Heart left ventricle (tissue), 13 donors: ENCODE measurements around the gene ZFPM1.

Source experiments
- POLR2A ChIP-seq, 2 donors: fragments of 450-650 bp; IDR thresholded peaks; one replicate each; pipeline ENCODE4 v1.6.1; 2017; ENCODE audit warnings: antibody characterized with exemption in 2 of 2, mild to moderate bottlenecking in 2 of 2, moderate library complexity in 2 of 2
- TF ChIP-seq, protein P1 (sequence below), 12 donors: fragments of 200-600 bp; sonication (generic) in 4 of 12; IDR thresholded peaks; one replicate each; pipeline versions ENCODE4 v1.5.0 to v1.8.0; 2018 to 2022; ENCODE audit warnings: antibody characterized with exemption in 12 of 12, mild to moderate bottlenecking in 5 of 12
- donor health status: ischemic (EF 13 %, LVEDD 7.1; RV severe dilation, severe dysfunction).
- donor health status: DM: no; HTN: yes; CAD: no.
- donor health status: DM: no; HTN: no; CAD: no.
- donor health status: ischemic (EF 25% LVEDD 6.9; RV normal size, moderate dysfunction).
- donor health status: ischemic (EF 25% LVEDD 5.7; RV mildly dilated, moderate dysfunction).
- donor health status: ischemic (EF 35%, LVEDD 5.7; RV mildly dilated, moderate dysfunction).
- donor health status: nonischemic (EF 11% LVEDD 7.7; RV severe dilation, severe dysfunction).
- donor health status: DM: yes; HTN: yes; CAD: no.
- donor health status: PGD.
- donor health status: ischemic (EF 29% LVEDD 5.4; RV normal size, mild dysfunction).
- donor health status: nonischemic (EF 23%, LVEDD 6.1; RV moderate dilation, normal function).

- TF ChIP-seq, protein P1, sequence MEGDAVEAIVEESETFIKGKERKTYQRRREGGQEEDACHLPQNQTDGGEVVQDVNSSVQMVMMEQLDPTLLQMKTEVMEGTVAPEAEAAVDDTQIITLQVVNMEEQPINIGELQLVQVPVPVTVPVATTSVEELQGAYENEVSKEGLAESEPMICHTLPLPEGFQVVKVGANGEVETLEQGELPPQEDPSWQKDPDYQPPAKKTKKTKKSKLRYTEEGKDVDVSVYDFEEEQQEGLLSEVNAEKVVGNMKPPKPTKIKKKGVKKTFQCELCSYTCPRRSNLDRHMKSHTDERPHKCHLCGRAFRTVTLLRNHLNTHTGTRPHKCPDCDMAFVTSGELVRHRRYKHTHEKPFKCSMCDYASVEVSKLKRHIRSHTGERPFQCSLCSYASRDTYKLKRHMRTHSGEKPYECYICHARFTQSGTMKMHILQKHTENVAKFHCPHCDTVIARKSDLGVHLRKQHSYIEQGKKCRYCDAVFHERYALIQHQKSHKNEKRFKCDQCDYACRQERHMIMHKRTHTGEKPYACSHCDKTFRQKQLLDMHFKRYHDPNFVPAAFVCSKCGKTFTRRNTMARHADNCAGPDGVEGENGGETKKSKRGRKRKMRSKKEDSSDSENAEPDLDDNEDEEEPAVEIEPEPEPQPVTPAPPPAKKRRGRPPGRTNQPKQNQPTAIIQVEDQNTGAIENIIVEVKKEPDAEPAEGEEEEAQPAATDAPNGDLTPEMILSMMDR (IDR thresholded peaks at IDR 0.05) = no peak
- no peak for TF ChIP-seq POLR2A (IDR thresholded peaks at IDR 0.05)
Measured at GRCh38 chr16:88462396-88462795, 9.3 kb downstream of the ZFPM1 start.
